Measurements from ENCODE around the gene MAP3K13.
"Not testable (repeated sequence)": the region's sequence is repeated elsewhere in the genome, so short reads cannot be mapped to it uniquely, and the experiment has no call there.

MAP3K13 gene

GRCh38 chr3:185399737-185400667 lies 37.1 kb downstream of the MAP3K13 start:
- DNase-seq = no peak

GRCh38 chr3:185400866-185401265 lies 37.9 kb downstream of the MAP3K13 start:
- DNase-seq = no peak

GRCh38 chr3:185401319-185401955 lies 38.5 kb downstream of the MAP3K13 start:
- no peak for DNase-seq

GRCh38 chr3:185402561-185402960 lies 39.6 kb downstream of the MAP3K13 start:
- no peak for DNase-seq

- no peak for DNase-seq
Observed at GRCh38 chr3:185403002-185403401, 40.1 kb downstream of the MAP3K13 start.

GRCh38 chr3:185405243-185405642 lies 42.3 kb downstream of the MAP3K13 start:
- DNase-seq = no peak

GRCh38 chr3:185405664-185406063 lies 42.7 kb downstream of the MAP3K13 start:
- no peak for DNase-seq

GRCh38 chr3:185406121-185406620 lies 43.2 kb downstream of the MAP3K13 start:
- DNase-seq = no peak

- no peak for DNase-seq
Observed at GRCh38 chr3:185409957-185410356, 47.0 kb downstream of the MAP3K13 start.

- DNase-seq = no peak
Observed at GRCh38 chr3:185411133-185411532, 48.2 kb downstream of the MAP3K13 start.

- no peak for DNase-seq
Observed at GRCh38 chr3:185416513-185416912, 53.6 kb downstream of the MAP3K13 start.

- not testable (repeated sequence) for DNase-seq
Observed at GRCh38 chr3:185418561-185418977, 55.6 kb downstream of the MAP3K13 start.

GRCh38 chr3:185420762-185421161 lies 57.8 kb downstream of the MAP3K13 start:
- no peak for DNase-seq

GRCh38 chr3:185421577-185422232 lies 58.8 kb downstream of the MAP3K13 start:
- DNase-seq = no peak

- no peak for DNase-seq
Observed at GRCh38 chr3:185422677-185423076, 59.7 kb downstream of the MAP3K13 start.

- DNase-seq = no peak
Observed at GRCh38 chr3:185423178-185423577, 60.2 kb downstream of the MAP3K13 start.

- DNase-seq = no peak
Observed at GRCh38 chr3:185424435-185424834, 61.5 kb downstream of the MAP3K13 start.

GRCh38 chr3:185430375-185430774 lies 67.4 kb downstream of the MAP3K13 start:
- DNase-seq = no peak

- no peak for DNase-seq
Observed at GRCh38 chr3:185439745-185440466, 77.0 kb downstream of the MAP3K13 start.

GRCh38 chr3:185442031-185442430 lies 79.1 kb downstream of the MAP3K13 start:
- DNase-seq = no peak

- no peak for DNase-seq
Observed at GRCh38 chr3:185444329-185444728, 81.4 kb downstream of the MAP3K13 start.

- no peak for DNase-seq
Observed at GRCh38 chr3:185448107-185448506, 85.2 kb downstream of the MAP3K13 start.

- not testable (repeated sequence) for DNase-seq
Observed at GRCh38 chr3:185451432-185451831, 88.5 kb downstream of the MAP3K13 start.

Data from effector CD8-positive, alpha-beta T cell (primary cell).